ENCODE data around the gene ENAM. TPM values are rescaled to one million over a fixed set of nuclear protein-coding genes. Genes with fewer than 3 reads are reported as not detected.
"Not testable (repeated sequence)": the region's sequence is repeated elsewhere in the genome, so short reads cannot be mapped to it uniquely, and the experiment has no call there.

ENAM gene
- polyA plus RNA-seq, 2 of the 4 experiments (the other 2 are of a cell fraction): 0.01 to 0.16 TPM

GRCh38 chr4:70654605-70655011 lies 26.1 kb downstream of the ENAM start (continued):
- TF ChIP-seq MAZ (IDR thresholded peaks at IDR 0.05; ENCODE audit: borderline replicate concordance, low read depth, low read length): no peak
- no peak for TF ChIP-seq RNF2 (IDR thresholded peaks at IDR 0.05; ENCODE audit: borderline replicate concordance, low read depth)

GRCh38 chr4:70657326-70657725 lies 28.8 kb downstream of the ENAM start:
- 76% methylated on average over 5 of the region's 5 CpGs for WGBS (ENCODE audit: missing lambda C conversion rate)
- Histone ChIP-seq H3K9me3 (no peaks in the 10 kb centered on the region), H3K4me3 (no peak overlapping the region), H3K4me2 (no peak overlapping the region), H3K27ac (no peak overlapping the region), H3K4me1 (peaks cover 8% of the 10 kb centered on the region; the same call in 2 of the 3 replicates)
- ChIA-PET CTCF (no interaction called here), POLR2A (no interaction called here)
- ATAC-seq (no peak), FAIRE-seq (no peak), DNase-seq (ENCODE audit: low read depth in 1 of 2, low spot score in 1 of 2) (no peak)
- no peak for TF ChIP-seq MYC (IDR thresholded peaks at IDR 0.05; ENCODE audit: borderline replicate concordance, low read length)
- no peak for TF ChIP-seq POLR2A (IDR thresholded peaks at IDR 0.05; ENCODE audit: low read length)
- no peak for TF ChIP-seq HOXB13 (CRISPR knock-in tag; IDR thresholded peaks at IDR 0.05; ENCODE audit: low read depth)
- no peak for TF ChIP-seq ELK1 (IDR thresholded peaks at IDR 0.05; ENCODE audit: low read depth, low read length)
- peak; percentile 92 for TF ChIP-seq MAFK (IDR thresholded peaks at IDR 0.05; ENCODE audit: partially characterized antibody)

GRCh38 chr4:70658418-70658817 lies 29.9 kb downstream of the ENAM start:
- FAIRE-seq (no peak), ATAC-seq (no peak)

GRCh38 chr4:70660106-70660505 lies 31.6 kb downstream of the ENAM start:
- ATAC-seq: no peak
- peaks cover under 1% of the 10 kb centered on the region; the same call in 2 of the 3 replicates for H3K4me1 ChIP-seq
- no peak for DNase-seq (ENCODE audit: low read depth in 1 of 2, low spot score in 1 of 2)
- H3K4me3 ChIP-seq: no peak overlapping the region
- CTCF ChIA-PET: interaction anchor here (0.7 kb wide), 1 partner anchor 82 kb away, joined by 6 read pairs; no protein-coding TSS in a partner anchor
- H3K27ac ChIP-seq: no peak overlapping the region
- FAIRE-seq: no peak
- no peak for TF ChIP-seq SMC3 (IDR thresholded peaks at IDR 0.05)
- no peaks in the 10 kb centered on the region for H3K9me3 ChIP-seq
- POLR2A ChIA-PET: no interaction called here
- 84% methylated on average over 4 of the region's 4 CpGs for WGBS (ENCODE audit: missing lambda C conversion rate)
- no peak overlapping the region for H3K4me2 ChIP-seq

More at GRCh38 chr4:70658418-70658817, 29.9 kb downstream of the ENAM start:
- ChIA-PET CTCF (interaction anchor here (0.6 kb wide), 1 partner anchor 26 kb away, joined by 3 read pairs; no protein-coding TSS in a partner anchor), POLR2A (no interaction called here)
- no peak for DNase-seq (ENCODE audit: low read depth in 1 of 2, low spot score in 1 of 2)
- TF ChIP-seq ELK1 (IDR thresholded peaks at IDR 0.05; ENCODE audit: low read depth, low read length): no peak
- no peak for TF ChIP-seq NPAS2 (CRISPR knock-in tag; IDR thresholded peaks at IDR 0.05; ENCODE audit: borderline replicate concordance)
- no peak for TF ChIP-seq ZC3H11A (IDR thresholded peaks at IDR 0.05)
- no peak for TF ChIP-seq PHF8 (IDR thresholded peaks at IDR 0.05; ENCODE audit: borderline replicate concordance, low read depth)
- no peak for TF ChIP-seq SMC3 (IDR thresholded peaks at IDR 0.05)
- TF ChIP-seq USF2 (IDR thresholded peaks at IDR 0.05): no peak
- TF ChIP-seq EP300 (IDR thresholded peaks at IDR 0.05): no peak
- TF ChIP-seq ZSCAN20 (CRISPR knock-in tag; IDR thresholded peaks at IDR 0.05): no peak
- no peak for TF ChIP-seq MAZ (IDR thresholded peaks at IDR 0.05; ENCODE audit: borderline replicate concordance, low read depth, low read length)
- TF ChIP-seq RAD21 (conservative IDR thresholded peaks at IDR 0.05 in 1 of 2, IDR thresholded peaks at IDR 0.05 in 1 of 2): no peak
- TF ChIP-seq TFCP2L1 (CRISPR knock-in tag; IDR thresholded peaks at IDR 0.05): no peak
- Histone ChIP-seq H3K4me3 (no peak overlapping the region), H3K9me3 (no peaks in the 10 kb centered on the region), H3K4me2 (no peak overlapping the region), H3K4me1 (peaks cover 8% of the 10 kb centered on the region; the same call in 2 of the 3 replicates), H3K27ac (no peak overlapping the region)
- 46% methylated on average over 3 of the region's 3 CpGs for WGBS (ENCODE audit: missing lambda C conversion rate)

- DNase-seq (ENCODE audit: low read depth in 1 of 2, low spot score in 1 of 2); ATAC-seq; H3K4me2 ChIP-seq; H3K4me1 ChIP-seq; POLR2A ChIA-PET; H3K27ac ChIP-seq; H3K9me3 ChIP-seq; H3K4me3 ChIP-seq; CTCF ChIA-PET; FAIRE-seq: not testable (repeated sequence)
- WGBS (ENCODE audit: missing lambda C conversion rate): 74% methylated on average over 5 of the region's 5 CpGs
These were observed 32.9 kb downstream of the ENAM start for GRCh38 chr4:70661309-70661922.
